ENCODE results near the gene OR52N1. TPM values are rescaled to one million over a fixed set of nuclear protein-coding genes. Genes with fewer than 3 reads are reported as not detected.

Gene OR52N1
- total and polyA plus RNA-seq, 2 of the 8 experiments (the other 6 are each of a cell fraction or from before 2014, with no cell fraction given) = 0.09 TPM; not detected in 1

GRCh38 chr11:5738431-5738830 lies 52.6 kb downstream of the OR52N1 start:
- H3K4ac ChIP-seq (replicated peaks; ENCODE audit: insufficient read length, low read depth, low read length) = no peak overlapping the region
- no peak overlapping the region for H3K27ac ChIP-seq (ENCODE audit: low read depth, low read length)
- no peak overlapping the region for H4K91ac ChIP-seq (replicated peaks; ENCODE audit: insufficient read length, low read length)
- H2BK5ac ChIP-seq (ENCODE audit: low read depth, low read length) = no peak overlapping the region
- no peak overlapping the region for H2BK20ac ChIP-seq (ENCODE audit: low read length)
- H3K18ac ChIP-seq (ENCODE audit: extremely low read depth, low read length) = no peak overlapping the region
- no peak overlapping the region for H2BK15ac ChIP-seq (ENCODE audit: low read length)
- H4K20me1 ChIP-seq (replicated peaks in 1 of 2; ENCODE audit: control insufficient read depth in 1 of 2, insufficient read depth in 2 of 2, low read length in 2 of 2) = no peaks in the 10 kb centered on the region
- no peak overlapping the region for H3K9ac ChIP-seq (replicated peaks in 1 of 4; ENCODE audit: extremely low read depth in 1 of 4, low read depth in 3 of 4, low read length in 3 of 4)
- no peak overlapping the region for H4K5ac ChIP-seq (ENCODE audit: insufficient read length, low read depth, low read length)
- H3K9me3 ChIP-seq (ENCODE audit: insufficient read depth in 2 of 2, low read depth in 1 of 2, low read length in 1 of 2) = no peaks in the 10 kb centered on the region
- DNase-seq (ENCODE audit: low read depth in 1 of 2, low spot score in 2 of 2) (no peak), FAIRE-seq (no peak)
- no peak overlapping the region for H2AFZ ChIP-seq (ENCODE audit: low read length)
- no peak overlapping the region for H3K4me2 ChIP-seq (ENCODE audit: insufficient read depth in 1 of 2, low read depth in 2 of 2, low read length in 2 of 2)
- ChIA-PET CTCF (ENCODE audit: partially characterized antibody) (interaction anchor here (0.5 to 0.6 kb wide), 2 partner anchors 69 to 933 kb away, joined by 3 read pairs; no protein-coding TSS in a partner anchor), POLR2A (ENCODE audit: partially characterized antibody) (no interaction called here)
- H2BK120ac ChIP-seq (replicated peaks; ENCODE audit: low read depth, low read length) = no peak overlapping the region
- H3K4me1 ChIP-seq (replicated peaks in 1 of 4; ENCODE audit: control insufficient read depth in 3 of 4, insufficient read depth in 4 of 4, low read length in 3 of 4) = no peaks in the 10 kb centered on the region
- H3K4me3 ChIP-seq (ENCODE audit: extremely low read depth in 1 of 4, insufficient read depth in 2 of 4, low read depth in 3 of 4, low read length in 4 of 4) = no peak overlapping the region
- no peak overlapping the region for H2AK5ac ChIP-seq (ENCODE audit: low read depth, low read length)
- no peaks in the 10 kb centered on the region for H3K79me2 ChIP-seq (ENCODE audit: control insufficient read depth in 1 of 2, insufficient read depth in 2 of 2, low read length in 2 of 2)
- no peaks in the 10 kb centered on the region for H3K27me3 ChIP-seq (replicated peaks in 1 of 4; ENCODE audit: control insufficient read depth in 3 of 4, extremely low read depth in 1 of 4, insufficient read depth in 3 of 4, low read length in 3 of 4)
- H3K14ac ChIP-seq (ENCODE audit: insufficient read length) = no peak overlapping the region
- H3K36me3 ChIP-seq (ENCODE audit: control insufficient read depth in 2 of 4, insufficient read depth in 4 of 4, low read length in 3 of 4) = no peaks in the 10 kb centered on the region
- H3K56ac ChIP-seq (replicated peaks; ENCODE audit: insufficient read length, low read depth, low read length) = no peak overlapping the region
- WGBS, 2 experiments (ENCODE audit: extremely low coverage in 1 of 2, insufficient coverage in 1 of 2, insufficient read length in 1 of 2, insufficient replicate concordance in 2 of 2, low coverage in 1 of 2, low lambda C conversion rate in 2 of 2, missing lambda C conversion rate in 1 of 2) = 78% methylated on average over 1 of the region's 1 CpG; no CpG with 5 or more reads in 1 of the 2 experiments
- TF ChIP-seq SP4 (IDR thresholded peaks at IDR 0.05; ENCODE audit: low read length) = no peak
- TF ChIP-seq RXRA (IDR thresholded peaks at IDR 0.05; ENCODE audit: insufficient read depth, low read depth, low read length) = no peak
- no peak for TF ChIP-seq CBX5 (IDR thresholded peaks at IDR 0.05; ENCODE audit: low read depth, low read length)
- no peak for TF ChIP-seq NANOG (IDR thresholded peaks at IDR 0.05; ENCODE audit: insufficient read depth, low read depth, low read length, poor library complexity, severe bottlenecking)
- no peak for TF ChIP-seq GABPA (IDR thresholded peaks at IDR 0.05; ENCODE audit: borderline replicate concordance, insufficient read depth, low read length)
- TF ChIP-seq SIRT6 (IDR thresholded peaks at IDR 0.05; ENCODE audit: low read length) = no peak
- TF ChIP-seq SIN3A (conservative IDR thresholded peaks at IDR 0.05 in 1 of 2, IDR thresholded peaks at IDR 0.05 in 1 of 2; ENCODE audit: low read depth in 1 of 2, low read length in 2 of 2) = no peak
- no peak for TF ChIP-seq RAD21 (IDR thresholded peaks at IDR 0.05 in 1 of 2, conservative IDR thresholded peaks at IDR 0.05 in 1 of 2; ENCODE audit: low read depth in 2 of 2, low read length in 2 of 2)
- no peak for TF ChIP-seq JUND (IDR thresholded peaks at IDR 0.05; ENCODE audit: low read length)
- TF ChIP-seq KDM5A (IDR thresholded peaks at IDR 0.05; ENCODE audit: low read length) = no peak
- TF ChIP-seq CHD2 (IDR thresholded peaks at IDR 0.05; ENCODE audit: low read length) = no peak
- no peak for TF ChIP-seq CEBPB (IDR thresholded peaks at IDR 0.05; ENCODE audit: low read depth, low read length)
- no peak overlapping the region for H2BK12ac ChIP-seq (ENCODE audit: low read depth, low read length)
- no peaks in the 10 kb centered on the region for H3K79me1 ChIP-seq (ENCODE audit: low read depth, low read length)
- H4K8ac ChIP-seq (ENCODE audit: extremely low read depth, insufficient read depth, low read length) = no peak overlapping the region
- no peak overlapping the region for H3K23ac ChIP-seq (ENCODE audit: insufficient read length)
- H3K23me2 ChIP-seq (ENCODE audit: low read depth, low read length) = no peaks in the 10 kb centered on the region
